ENCODE results near the gene MAP3K4.

MAP3K4 gene

GRCh38 chr6:160991406-160992060 is at the start of gene MAP3K4:
MAP3K4 (plus strand) TSS chr6:160991769; CDS start chr6:160991932, 163 bp downstream.
- peak; percentile 47 to 74 (median 56) for DNase-seq

- DNase-seq = no peak
Observed at GRCh38 chr6:160943997-160944396, 47.6 kb upstream of the MAP3K4 start.

- DNase-seq = no peak
Observed at GRCh38 chr6:160945516-160946177, 45.9 kb upstream of the MAP3K4 start.

- DNase-seq = no peak
Observed at GRCh38 chr6:160949531-160949930, 42.0 kb upstream of the MAP3K4 start.

GRCh38 chr6:160950507-160950906 is 41.1 kb upstream of the MAP3K4 start:
- DNase-seq = no peak

- DNase-seq = no peak
Observed at GRCh38 chr6:160951187-160952030, 40.2 kb upstream of the MAP3K4 start.

- DNase-seq = no peak
Observed at GRCh38 chr6:160952633-160953281, 38.8 kb upstream of the MAP3K4 start.

- no peak for DNase-seq
Observed at GRCh38 chr6:160955508-160956295, 35.9 kb upstream of the MAP3K4 start.

- DNase-seq = no peak
Observed at GRCh38 chr6:160956300-160957035, 35.1 kb upstream of the MAP3K4 start.

GRCh38 chr6:160959726-160960435 is 31.7 kb upstream of the MAP3K4 start:
- no peak for DNase-seq

GRCh38 chr6:160960839-160961238 is 30.7 kb upstream of the MAP3K4 start:
- no peak for DNase-seq

GRCh38 chr6:160962835-160963623 is 28.5 kb upstream of the MAP3K4 start:
- no peak for DNase-seq

GRCh38 chr6:160963651-160964050 is 27.9 kb upstream of the MAP3K4 start:
- DNase-seq = no peak

GRCh38 chr6:160965893-160966292 is 25.7 kb upstream of the MAP3K4 start:
- no peak for DNase-seq

- no peak for DNase-seq
Observed at GRCh38 chr6:160966493-160967229, 24.9 kb upstream of the MAP3K4 start.

GRCh38 chr6:160967351-160967750 is 24.2 kb upstream of the MAP3K4 start:
- no peak for DNase-seq

- no peak for DNase-seq
Observed at GRCh38 chr6:160967833-160968232, 23.7 kb upstream of the MAP3K4 start.

GRCh38 chr6:160971171-160971570 is 20.4 kb upstream of the MAP3K4 start:
- no peak for DNase-seq

- DNase-seq = no peak
Observed at GRCh38 chr6:160972111-160972510, 19.5 kb upstream of the MAP3K4 start.

All from activated naive CD4-positive, alpha-beta T cell (primary cell).